Measurements from ENCODE around the gene CFAP74. TPM values are rescaled to one million over a fixed set of nuclear protein-coding genes. Genes with fewer than 3 reads are reported as not detected.
A peak's percentile ranks its signal among the peaks of the same experiment; 100 is the strongest.

CFAP74 gene
- total and polyA plus RNA-seq, 2 of the 13 experiments (the other 11 are each of a cell fraction or from before 2014, with no cell fraction given): 0.27 to 0.62 TPM

DNA sequence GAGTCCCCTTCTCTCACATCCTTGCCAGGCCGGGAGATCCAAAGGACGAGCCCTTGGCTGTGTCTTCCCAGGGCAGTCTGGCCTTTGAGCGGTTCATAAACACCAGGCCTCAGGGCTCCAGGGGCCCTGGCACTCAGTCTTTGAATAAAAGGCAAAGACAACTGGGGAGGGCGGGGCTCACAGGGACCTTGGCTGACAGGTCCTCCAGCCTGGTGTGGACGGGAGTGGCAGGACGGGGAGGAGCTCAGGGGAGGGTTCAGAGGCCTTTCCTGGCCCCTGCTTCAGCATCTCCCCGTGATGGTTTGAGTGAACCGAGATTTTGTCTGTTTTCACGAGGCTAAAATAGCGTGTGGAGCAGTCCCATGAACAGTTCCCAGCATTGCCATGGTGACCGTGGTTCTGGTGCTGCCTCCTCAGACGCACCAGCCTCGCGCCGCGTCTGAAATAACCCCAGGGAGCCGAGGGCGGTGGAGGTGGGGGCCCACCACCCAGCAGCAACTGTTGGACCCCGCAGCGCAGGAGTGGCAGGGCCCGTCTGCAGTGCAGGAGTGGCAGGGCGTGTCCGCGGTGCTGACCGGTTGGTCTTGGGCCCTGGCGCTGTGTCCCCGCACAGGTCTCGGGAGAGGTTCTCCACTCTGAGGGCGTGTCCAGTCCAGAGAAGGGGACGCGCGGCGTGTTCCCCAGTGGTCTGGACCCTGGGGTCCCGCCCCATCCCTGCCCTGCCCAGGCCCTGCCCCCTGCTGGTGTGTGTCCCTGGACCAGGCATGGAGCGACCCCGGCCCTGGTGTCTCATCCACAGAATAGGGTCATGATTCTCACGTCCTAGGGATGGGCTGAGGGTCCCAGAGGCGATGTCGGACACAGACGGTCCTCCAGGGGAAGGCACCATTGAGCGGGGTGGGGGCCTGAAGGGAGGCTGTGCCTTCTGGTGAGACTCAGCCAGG is 39.5 kb upstream of the CFAP74 start (continued):
- no peak for TF ChIP-seq SNAPC4 (CRISPR knock-in tag; IDR thresholded peaks at IDR 0.05)
- peak; percentile 43 for TF ChIP-seq CTCF (CRISPR knock-in tag; IDR thresholded peaks at IDR 0.05)
- TF ChIP-seq NAIF1 (CRISPR knock-in tag; IDR thresholded peaks at IDR 0.05; ENCODE audit: borderline replicate concordance): no peak

- no peak overlapping the region for H3K9ac ChIP-seq (ENCODE audit: insufficient read depth, low read depth, low read length)
- no peaks in the 10 kb centered on the region for H3K79me2 ChIP-seq (ENCODE audit: insufficient read depth, low read length)
- no TSS peak for BruUV-seq (replicated peaks)
- H3K4me2 ChIP-seq (ENCODE audit: low read depth, low read length): no peak overlapping the region
- H3K27me3 ChIP-seq (ENCODE audit: control insufficient read depth in 1 of 2, insufficient read depth in 2 of 2, low read length in 2 of 2): peaks cover 11 to 59% of the 10 kb centered on the region in 2 experiments
- H3K27ac ChIP-seq (ENCODE audit: extremely low read length, insufficient read depth, low read length): no peak overlapping the region
- in situ Hi-C loops (cut with HindIII; ENCODE audit: extremely low pct_ligation_motif_present, low pct_unique_long_range_greater_than_20kb) (no loop called here), intact Hi-C loops (cut with micrococcal nuclease; ENCODE audit: unreplicated experiment) (no loop called here)
- DNase-seq (ENCODE audit: low spot score) (no peak), FAIRE-seq (no peak), ATAC-seq (no peak)
- H3K4me3 ChIP-seq (replicated peaks in 1 of 3; ENCODE audit: insufficient read depth in 1 of 3, low read depth in 2 of 3, low read length in 3 of 3): no peak overlapping the region
- no peak overlapping the region for H2AFZ ChIP-seq (ENCODE audit: low read length)
- no peaks in the 10 kb centered on the region for H3K9me3 ChIP-seq (ENCODE audit: low read length)
- ChIA-PET CTCF (ENCODE audit: low intra/inter-chr PET ratio, low total read pairs) (no interaction called here), POLR2A (no interaction called here)
- H3K4me1 ChIP-seq (ENCODE audit: insufficient read depth, low read length): peaks cover 42% of the 10 kb centered on the region
- 40% methylated on average over 1 of the region's 4 CpGs for WGBS (ENCODE audit: low lambda C conversion rate)
- no peaks in the 10 kb centered on the region for H3K36me3 ChIP-seq (replicated peaks in 1 of 2; ENCODE audit: control insufficient read depth in 1 of 2, insufficient read depth in 2 of 2, low read length in 2 of 2)
- H4K20me1 ChIP-seq (ENCODE audit: insufficient read depth, low read length): no peaks in the 10 kb centered on the region
- TF ChIP-seq ZNF563 (CRISPR knock-in tag; IDR thresholded peaks at IDR 0.05) (no peak), MIER2 (CRISPR knock-in tag; IDR thresholded peaks at IDR 0.05) (no peak), ZNF484 (CRISPR knock-in tag; IDR thresholded peaks at IDR 0.05; ENCODE audit: borderline replicate concordance, low read depth) (no peak), NFE2L1 (CRISPR knock-in tag; IDR thresholded peaks at IDR 0.05; ENCODE audit: borderline replicate concordance) (no peak), AHR (CRISPR knock-in tag; IDR thresholded peaks at IDR 0.05) (no peak), ZNF207 (IDR thresholded peaks at IDR 0.05; ENCODE audit: borderline replicate concordance) (no peak), GATAD1 (CRISPR knock-in tag; IDR thresholded peaks at IDR 0.05) (no peak), ZNF713 (CRISPR knock-in tag; IDR thresholded peaks at IDR 0.05) (no peak)
- TF ChIP-seq, protein P1, sequence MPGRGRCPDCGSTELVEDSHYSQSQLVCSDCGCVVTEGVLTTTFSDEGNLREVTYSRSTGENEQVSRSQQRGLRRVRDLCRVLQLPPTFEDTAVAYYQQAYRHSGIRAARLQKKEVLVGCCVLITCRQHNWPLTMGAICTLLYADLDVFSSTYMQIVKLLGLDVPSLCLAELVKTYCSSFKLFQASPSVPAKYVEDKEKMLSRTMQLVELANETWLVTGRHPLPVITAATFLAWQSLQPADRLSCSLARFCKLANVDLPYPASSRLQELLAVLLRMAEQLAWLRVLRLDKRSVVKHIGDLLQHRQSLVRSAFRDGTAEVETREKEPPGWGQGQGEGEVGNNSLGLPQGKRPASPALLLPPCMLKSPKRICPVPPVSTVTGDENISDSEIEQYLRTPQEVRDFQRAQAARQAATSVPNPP (CRISPR knock-in tag; IDR thresholded peaks at IDR 0.05): no peak
- TF ChIP-seq, protein P2, sequence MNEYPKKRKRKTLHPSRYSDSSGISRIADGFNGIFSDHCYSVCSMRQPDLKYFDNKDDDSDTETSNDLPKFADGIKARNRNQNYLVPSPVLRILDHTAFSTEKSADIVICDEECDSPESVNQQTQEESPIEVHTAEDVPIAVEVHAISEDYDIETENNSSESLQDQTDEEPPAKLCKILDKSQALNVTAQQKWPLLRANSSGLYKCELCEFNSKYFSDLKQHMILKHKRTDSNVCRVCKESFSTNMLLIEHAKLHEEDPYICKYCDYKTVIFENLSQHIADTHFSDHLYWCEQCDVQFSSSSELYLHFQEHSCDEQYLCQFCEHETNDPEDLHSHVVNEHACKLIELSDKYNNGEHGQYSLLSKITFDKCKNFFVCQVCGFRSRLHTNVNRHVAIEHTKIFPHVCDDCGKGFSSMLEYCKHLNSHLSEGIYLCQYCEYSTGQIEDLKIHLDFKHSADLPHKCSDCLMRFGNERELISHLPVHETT (CRISPR knock-in tag; conservative IDR thresholded peaks at IDR 0.05): no peak
These were observed 38.3 kb upstream of the CFAP74 start for GRCh38 chr1:2041887-2042286.

Data from HepG2 (cell line).